Frontal cortex (tissue), 4 donors: Measurements from ENCODE around the gene DDX31. TPM values are rescaled to one million over a fixed set of nuclear protein-coding genes. Genes with fewer than 3 reads are reported as not detected.

Experiments used
- DNase-seq, 2 donors: peaks; one replicate each; pipeline ENCODE4 v3.0.0; 2012; ENCODE audit warnings: low spot score in 2 of 2
- FAIRE-seq: peaks from 2 replicates; lab custom pipeline; 2012; peaks lifted over from hg19 to GRCh38; lab: Jason Lieb, UNC
- total RNA-seq: library from RNA; depleted of rRNA; stranded (reverse); fragments of >200 nt; gene quantifications from one replicate; pipeline ENCODE4 v1.2.3, GENCODE V29; 2014
- donor health status: control.
- donor health status: control.
- donor health status: control.

The DDX31 gene
- total RNA-seq, 1 donor from 2014 or later, result 7.3 TPM

GRCh38 chr9:132641216-132641615 is 28.6 kb downstream of the DDX31 start:
- FAIRE-seq (no peak), DNase-seq (no peak)

DNA sequence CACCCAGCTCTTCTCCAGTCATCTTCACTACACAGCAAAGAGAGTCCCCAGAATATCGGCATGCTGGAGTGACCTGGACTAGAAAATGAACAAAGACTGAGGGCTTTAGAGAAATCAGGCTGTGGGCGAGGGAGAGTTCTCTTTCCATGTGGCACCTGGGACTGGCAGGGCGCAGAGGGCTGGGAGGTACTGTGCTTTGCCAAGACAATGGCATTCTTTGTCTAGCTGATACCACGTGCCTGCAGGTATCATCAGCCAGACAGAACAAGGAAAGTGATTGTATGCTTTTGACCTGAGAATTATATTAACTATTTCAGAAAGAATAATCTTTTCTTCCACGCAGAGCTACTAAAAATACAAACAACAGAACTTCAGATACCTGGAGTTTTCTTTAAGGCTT is 30.5 kb downstream of the DDX31 start:
- no peak for FAIRE-seq

GRCh38 chr9:132638240-132638639 is 31.5 kb downstream of the DDX31 start:
- DNase-seq (no peak), FAIRE-seq (no peak)

More for the DNA sequence above, 30.5 kb downstream of the DDX31 start:
- DNase-seq, result no peak

DNA sequence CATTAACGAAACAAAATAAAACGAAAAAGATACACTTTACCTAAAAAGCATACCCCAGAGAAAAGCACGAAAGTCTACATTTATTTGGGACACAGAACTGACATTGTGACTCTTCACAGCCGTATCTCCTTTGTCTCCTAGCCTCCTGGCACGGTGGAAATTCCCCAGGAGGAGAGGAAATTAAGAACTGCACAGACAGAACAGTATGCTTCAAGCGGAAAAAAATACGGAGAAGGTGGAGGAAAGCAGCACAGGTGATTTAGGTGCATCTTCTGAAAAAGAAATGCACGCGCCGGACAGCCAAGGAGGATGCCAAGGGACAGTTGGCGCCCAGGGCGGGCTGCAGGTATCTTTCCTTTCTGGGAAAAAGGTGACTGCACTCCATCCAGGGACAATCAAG is 32.0 kb downstream of the DDX31 start:
- no peak for FAIRE-seq
- DNase-seq, result no peak

GRCh38 chr9:132637351-132637750 is 32.4 kb downstream of the DDX31 start:
- FAIRE-seq, result no peak
- DNase-seq, result no peak

DNA sequence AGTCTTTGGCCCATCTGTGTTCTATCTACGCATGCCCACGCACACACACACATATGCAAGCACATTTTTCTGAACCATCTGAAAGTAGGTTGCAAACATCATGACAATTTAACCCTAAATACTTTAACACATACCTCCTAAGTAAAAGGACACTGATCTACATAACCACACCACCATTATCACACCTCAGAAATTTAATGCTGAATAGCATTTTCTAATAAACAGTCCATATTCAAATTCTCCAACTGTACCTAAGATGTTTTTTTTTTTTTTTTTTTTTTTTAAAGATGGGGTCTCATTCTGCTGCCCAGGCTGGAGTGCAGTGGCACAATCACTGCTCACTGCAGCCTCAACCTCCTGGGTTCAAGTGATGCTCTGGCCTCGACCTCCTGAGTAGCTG is 35.5 kb downstream of the DDX31 start:
- FAIRE-seq (no peak), DNase-seq (no peak)

DNA sequence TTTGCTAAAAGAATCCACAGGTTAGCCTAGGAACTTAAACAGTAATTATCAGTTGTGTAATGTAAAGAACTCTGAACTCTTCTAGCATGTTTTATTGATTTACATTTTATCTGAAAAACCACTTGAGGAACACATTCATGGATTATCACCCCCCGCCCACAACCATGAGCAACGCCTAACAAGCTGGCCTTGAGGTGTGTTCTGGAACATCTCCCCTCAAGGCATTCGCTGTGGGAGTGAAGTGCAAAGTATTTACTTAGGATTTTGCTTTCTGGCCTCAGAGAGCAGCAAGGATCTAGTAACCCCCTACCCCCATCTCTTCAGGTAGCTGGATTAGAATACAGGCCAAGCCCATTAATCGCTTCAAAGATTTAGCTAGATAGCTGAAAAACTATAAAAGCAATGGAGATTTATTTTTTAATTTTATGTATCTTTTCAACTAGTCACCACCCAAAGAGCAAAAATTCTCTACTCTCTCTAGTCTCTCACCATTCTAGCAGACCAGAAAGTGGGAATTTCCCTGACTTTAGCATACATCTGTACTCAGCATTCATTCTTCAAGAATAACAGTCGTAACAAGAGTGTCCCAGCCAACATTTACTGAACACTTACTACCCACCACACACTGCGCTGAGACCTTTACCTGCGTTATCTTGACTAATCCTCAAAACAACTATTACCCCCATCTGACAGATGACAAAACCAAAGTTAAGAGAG is 37.2 kb downstream of the DDX31 start:
- FAIRE-seq (no peak), DNase-seq (no peak)

DNA sequence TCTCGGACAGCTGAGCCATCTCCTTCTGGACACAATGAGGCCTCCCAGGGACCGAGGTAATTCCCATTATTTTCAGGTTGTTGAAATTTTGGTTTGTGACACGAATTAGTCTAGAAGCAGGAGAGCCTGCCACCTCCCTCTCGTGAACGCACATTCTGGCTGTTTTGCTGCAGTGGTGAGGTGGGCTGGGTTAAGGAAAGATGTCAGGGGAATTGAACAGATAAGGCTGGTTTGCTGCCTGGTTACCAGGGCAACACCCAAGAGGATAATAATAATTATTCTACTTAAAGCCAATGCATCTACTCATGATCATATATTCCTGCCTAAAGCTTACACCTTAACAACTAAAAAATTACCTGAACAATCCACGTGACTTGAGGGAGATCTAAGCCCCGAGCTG is 38.1 kb downstream of the DDX31 start:
- DNase-seq (no peak), FAIRE-seq (no peak)

DNA sequence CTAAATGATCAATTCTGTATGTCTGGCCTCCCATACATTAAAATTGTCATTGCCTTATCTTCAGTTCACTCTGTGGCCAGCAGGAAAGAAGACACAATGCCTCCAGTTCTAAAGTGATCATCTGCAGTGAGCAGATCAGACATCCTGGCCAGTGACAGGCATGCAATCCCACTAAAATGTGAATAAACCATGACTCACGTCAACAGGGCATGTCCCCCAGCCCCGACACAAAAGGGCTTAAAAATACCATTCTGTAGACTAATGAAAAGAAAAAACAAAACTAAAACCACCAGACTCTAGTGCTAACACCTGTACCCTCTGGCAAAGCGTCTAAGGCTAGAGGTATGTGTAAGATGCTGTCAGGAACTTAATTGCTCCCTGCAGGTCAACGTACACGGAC is 38.5 kb downstream of the DDX31 start:
- no peak for DNase-seq
- no peak for FAIRE-seq

- FAIRE-seq, result no peak
- no peak for DNase-seq
These were observed 39.0 kb downstream of the DDX31 start for GRCh38 chr9:132630811-132631210.

DNA sequence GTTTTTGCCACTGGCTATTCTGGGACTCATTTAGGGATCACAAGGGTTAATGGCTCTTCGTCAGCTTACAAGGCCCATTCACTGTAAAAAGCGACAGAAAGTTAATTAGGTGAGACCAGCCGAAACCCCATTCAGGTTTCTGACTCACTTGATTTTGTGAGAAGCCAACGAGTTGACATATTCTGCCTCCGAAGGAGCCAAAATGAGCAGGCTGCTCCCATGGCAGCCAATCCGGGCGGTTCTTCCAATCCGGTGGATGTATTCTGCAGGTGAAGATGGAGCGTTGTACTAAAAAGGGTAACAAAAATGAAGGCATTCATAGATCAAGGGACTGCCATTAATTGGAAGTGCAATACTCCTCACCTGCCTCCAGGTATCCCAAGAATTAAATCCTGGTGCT is 39.7 kb downstream of the DDX31 start:
- FAIRE-seq, result no peak

DNA sequence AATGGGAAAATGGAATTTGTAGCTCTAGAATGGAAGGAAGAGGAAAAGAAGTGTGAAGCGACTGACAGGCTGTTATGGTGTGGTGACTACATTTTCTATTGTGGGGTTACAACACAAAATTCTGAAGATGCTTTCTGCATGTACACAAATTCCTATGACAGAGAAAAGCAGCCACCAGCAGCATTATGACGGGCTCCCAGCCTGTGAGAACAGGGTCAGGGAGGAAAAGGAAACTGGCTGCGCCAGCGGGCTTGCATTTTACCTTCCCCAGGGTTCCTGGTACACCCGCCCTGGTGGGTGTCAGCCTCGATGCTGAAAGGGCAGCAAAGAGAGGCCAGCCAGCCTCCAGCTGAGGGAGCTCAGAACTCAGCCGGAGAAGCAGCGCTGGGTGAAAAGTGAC is 41.0 kb downstream of the DDX31 start:
- DNase-seq, result no peak

More for the DNA sequence above, 39.7 kb downstream of the DDX31 start:
- DNase-seq, result no peak

GRCh38 chr9:132627594-132627993 is 42.2 kb downstream of the DDX31 start:
- no peak for DNase-seq
- no peak for FAIRE-seq

More for the DNA sequence above, 41.0 kb downstream of the DDX31 start:
- FAIRE-seq, result no peak

GRCh38 chr9:132627106-132627505 is 42.7 kb downstream of the DDX31 start:
- no peak for DNase-seq
- no peak for FAIRE-seq

DNA sequence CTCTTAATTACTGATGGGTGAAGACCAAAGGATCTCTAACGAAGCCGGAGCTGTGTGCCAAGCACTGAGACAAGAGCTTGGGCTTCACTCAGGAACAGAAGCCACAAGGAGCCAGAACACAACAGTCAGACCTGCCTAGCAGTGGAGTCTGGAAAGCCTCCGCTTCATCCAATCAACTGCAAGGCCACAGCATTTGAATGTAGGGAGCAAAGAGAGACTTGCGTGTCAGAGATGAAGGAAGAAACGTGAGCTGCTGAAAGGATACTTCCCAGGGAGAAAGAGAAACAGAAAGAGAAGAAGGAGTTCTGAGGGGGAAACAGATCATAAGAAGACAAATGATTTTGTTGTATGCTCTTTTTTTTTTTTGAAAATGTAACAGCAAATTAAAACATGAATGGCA is 43.5 kb downstream of the DDX31 start:
- FAIRE-seq (no peak), DNase-seq (no peak)

DNA sequence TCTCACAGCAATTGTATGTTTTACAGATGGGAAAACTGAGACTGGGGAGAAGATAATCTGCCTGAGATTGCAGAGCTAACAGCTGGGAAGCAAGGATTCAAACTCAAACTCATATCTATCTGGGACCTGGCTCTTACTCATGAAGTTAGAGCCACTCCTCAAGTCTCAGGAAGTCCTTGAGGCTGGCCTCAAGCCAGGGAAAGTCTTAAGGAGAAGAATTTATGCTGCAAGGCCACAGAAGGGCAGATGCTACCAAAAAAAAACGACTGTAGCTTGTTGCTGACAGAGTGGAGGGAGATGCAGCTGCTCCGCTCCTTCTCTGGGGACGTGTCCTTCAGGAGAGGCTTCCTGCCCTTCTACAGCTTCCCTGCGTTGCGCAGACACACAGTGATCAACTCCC is 47.6 kb downstream of the DDX31 start:
- FAIRE-seq, result no peak

GRCh38 chr9:132616725-132617124 is 53.1 kb downstream of the DDX31 start:
- DNase-seq (no peak), FAIRE-seq (no peak)

More for the DNA sequence above, 47.6 kb downstream of the DDX31 start:
- no peak for DNase-seq

DNA sequence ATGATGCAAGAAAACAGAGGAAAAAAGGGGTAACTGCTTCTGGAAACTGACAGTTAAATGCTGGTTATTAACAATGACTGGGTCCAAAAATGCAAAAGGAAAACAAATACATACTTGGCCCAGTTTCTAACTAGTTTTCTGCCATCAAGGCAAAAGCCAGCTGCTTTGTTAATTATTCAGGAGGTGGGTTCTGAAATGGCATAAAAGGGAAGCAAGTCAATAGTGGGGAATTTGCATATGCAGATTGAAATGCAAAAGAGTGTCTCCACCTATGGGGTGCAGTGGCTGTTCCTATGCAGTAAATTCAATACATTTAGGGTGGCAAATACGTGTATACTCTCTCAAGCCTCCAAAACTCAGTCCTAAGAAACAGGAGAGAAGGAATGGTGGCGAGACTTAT is 54.0 kb downstream of the DDX31 start:
- no peak for FAIRE-seq
- no peak for DNase-seq

DNA sequence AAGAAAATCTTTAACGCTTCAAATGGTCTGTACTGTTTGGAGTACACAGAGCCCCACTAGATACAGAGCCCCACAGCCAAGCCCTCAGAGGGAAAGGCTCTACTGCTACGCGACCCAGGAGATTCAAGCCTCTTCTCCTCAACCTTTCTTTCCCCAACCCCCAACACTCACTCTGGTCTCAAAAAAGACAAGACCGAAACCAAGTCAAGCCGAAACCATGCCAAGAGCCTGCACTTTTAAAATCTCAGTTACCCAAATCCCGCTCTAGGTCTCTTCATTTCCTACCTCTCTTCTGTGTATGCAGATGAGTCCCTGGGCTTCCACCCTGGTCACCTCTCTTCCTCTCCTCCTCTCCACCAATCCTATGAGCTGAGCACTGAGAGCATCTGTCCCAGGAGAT is 55.5 kb downstream of the DDX31 start:
- FAIRE-seq, result no peak

GRCh38 chr9:132610661-132611060 is 59.1 kb downstream of the DDX31 start:
- DNase-seq (no peak), FAIRE-seq (no peak)

More for the DNA sequence above, 55.5 kb downstream of the DDX31 start:
- DNase-seq, result no peak

- DNase-seq (no peak), FAIRE-seq (no peak)
These were observed 60.0 kb downstream of the DDX31 start for GRCh38 chr9:132609829-132610228.

DNA sequence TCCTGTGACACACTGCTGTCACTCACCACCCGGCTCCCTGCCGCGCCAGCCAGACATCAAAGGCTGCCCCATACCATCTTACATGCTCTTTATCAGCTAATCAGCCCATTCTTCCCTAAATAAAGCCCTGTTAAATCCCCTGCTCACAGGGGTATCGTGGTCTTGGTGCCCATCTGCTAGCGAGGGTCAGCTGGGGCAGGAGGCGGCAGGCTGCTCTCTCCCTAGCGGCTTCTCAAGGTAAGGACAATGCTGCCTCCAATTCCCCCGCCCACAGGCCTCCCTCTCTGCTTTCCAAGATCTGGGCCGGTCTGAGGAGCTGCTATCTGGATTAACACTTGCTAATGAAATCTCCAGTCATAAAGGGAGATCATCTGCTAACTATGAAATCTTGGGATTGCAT is 60.6 kb downstream of the DDX31 start:
- DNase-seq (no peak), FAIRE-seq (no peak)
